SK-N-SH (cell line): Measurements from ENCODE around the gene ALDH7A1. TPM values are rescaled to one million over a fixed set of nuclear protein-coding genes. Genes with fewer than 3 reads are reported as not detected.

Experiments
- CTCF ChIA-PET: fragments of 300-600, 350-600 bp; formaldehyde crosslinking; extraction: SDS; loops from one replicate; lab custom pipeline; 2021; lab: Yijun Ruan, JAX
- POLR2A ChIA-PET: fragments of 350-600 bp; sonication (Branson Sonifier 250); formaldehyde crosslinking; extraction: SDS; loops from one replicate; lab custom pipeline; 2020; ENCODE audit warnings: antibody characterized with exemption, inconsistent platforms; lab: Yijun Ruan, JAX
- DNase-seq: peaks from one replicate; pipeline ENCODE4 v3.0.0; 2012
- H2AFZ ChIP-seq: fragments of 200-600 bp; sonication (generic); 2 replicates; pipeline ENCODE4 v1.8.1; 2016; ENCODE audit warnings: antibody characterized with exemption, mild to moderate bottlenecking, low read depth
- H3F3A ChIP-seq: fragments of 200-600 bp; sonication (generic); replicated peaks from 2 replicates; pipeline ENCODE3; 2016; ENCODE audit warnings: antibody characterized with exemption, mild to moderate bottlenecking; ENCODE audit not compliant: insufficient read depth
- H3K27ac ChIP-seq, 2 experiments: fragments of 200-500 bp in 1 of 2; fragments of 200-600 bp in 1 of 2; sonication (Bioruptor generic) in 1 of 2; sonication (generic), shearing (Covaris generic) in 1 of 2; 2 replicates each; pipeline versions ENCODE4 v1.5.1 to v1.6.1; 2014 to 2016; ENCODE audit warnings: low read depth in 2 of 2, inconsistent platforms in 1 of 2, low read length in 1 of 2, mild to moderate bottlenecking in 1 of 2, mixed read lengths in 1 of 2
- H3K27me3 ChIP-seq: fragments of 200-600 bp; sonication (generic), shearing (Covaris generic); 2 replicates; pipeline ENCODE4 v1.6.1; 2016; ENCODE audit warnings: mixed run types; ENCODE audit not compliant: insufficient read depth
- H3K36me3 ChIP-seq, 2 experiments: fragments of 200-500 bp in 1 of 2; fragments of 200-600 bp in 1 of 2; sonication (Bioruptor generic) in 1 of 2; sonication (generic) in 1 of 2; replicated peaks in 1 of 2; 2 replicates each; pipeline versions ENCODE3 to v1.5.1; 2014 to 2016; ENCODE audit warnings: low read length in 1 of 2, mild to moderate bottlenecking in 1 of 2; ENCODE audit not compliant: insufficient read depth in 2 of 2, control insufficient read depth in 1 of 2
- H3K4me1 ChIP-seq, 2 experiments: fragments of 200-500 bp in 1 of 2; fragments of 200-600 bp in 1 of 2; sonication (Bioruptor generic) in 1 of 2; sonication (generic), shearing (Covaris generic) in 1 of 2; 2 replicates each; pipeline versions ENCODE4 v1.5.1 to v1.6.1; 2014 to 2016; ENCODE audit warnings: low read depth in 1 of 2, low read length in 1 of 2, mixed run types in 1 of 2; ENCODE audit not compliant: insufficient read depth in 2 of 2, control insufficient read depth in 1 of 2
- H3K4me2 ChIP-seq: fragments of 200-600 bp; sonication (generic), shearing (Covaris generic); 2 replicates; pipeline ENCODE4 v1.6.1; 2017; ENCODE audit warnings: mixed run types
- H3K4me3 ChIP-seq, 2 experiments: fragments of 200-500 bp in 1 of 2; fragments of 200-600 bp in 1 of 2; sonication (Bioruptor generic) in 1 of 2; sonication (generic), shearing (Covaris generic) in 1 of 2; 2 replicates each; pipeline versions ENCODE4 v1.5.1 to v1.8.1; 2014 to 2016; ENCODE audit warnings: low read depth in 2 of 2, inconsistent platforms in 1 of 2, low read length in 1 of 2, mild to moderate bottlenecking in 1 of 2, mixed read lengths in 1 of 2, moderate library complexity in 1 of 2
- H3K79me2 ChIP-seq: fragments of 200-600 bp; sonication (generic); 2 replicates; pipeline ENCODE4 v1.8.1; 2017; ENCODE audit warnings: mild to moderate bottlenecking; ENCODE audit not compliant: insufficient read depth
- H3K9ac ChIP-seq: fragments of 200-600 bp; sonication (generic); 2 replicates; pipeline ENCODE4 v1.6.1; 2017; ENCODE audit warnings: mixed run types
- H3K9me2 ChIP-seq: fragments of 200-600 bp; sonication (generic); 2 replicates; pipeline ENCODE4 v1.6.1; 2017; ENCODE audit warnings: mixed run types
- H3K9me3 ChIP-seq: fragments of 200-600 bp; sonication (generic); 2 replicates; pipeline ENCODE4 v1.6.1; 2017; ENCODE audit warnings: mixed run types, mild to moderate bottlenecking, moderate library complexity
- H4K20me1 ChIP-seq: fragments of 200-600 bp; sonication (generic); 2 replicates; pipeline ENCODE4 v1.6.1; 2017; ENCODE audit warnings: mild to moderate bottlenecking, mixed run types; ENCODE audit not compliant: insufficient read depth
- CHD2 ChIP-seq: fragments of 150-350 bp; IDR thresholded peaks from 2 replicates; pipeline ENCODE4 v1.6.1; 2018; ENCODE audit warnings: low read length; ENCODE audit not compliant: partially characterized antibody
- FOXM1 ChIP-seq: IDR thresholded peaks from 2 replicates; pipeline ENCODE4 v1.4.0; 2012; ENCODE audit warnings: low read depth, mild to moderate bottlenecking
- GABPA ChIP-seq: IDR thresholded peaks from 2 replicates; pipeline ENCODE4 v1.4.0; 2012; ENCODE audit warnings: low read depth, mild to moderate bottlenecking
- NRF1 ChIP-seq: IDR thresholded peaks from 2 replicates; pipeline ENCODE4 v1.6.1; 2012; ENCODE audit warnings: low read depth, mild to moderate bottlenecking, low read length
- POLR2AphosphoS5 ChIP-seq: IDR thresholded peaks from 2 replicates; pipeline ENCODE4 v1.6.1; 2012; ENCODE audit warnings: low read depth, low read length
- RFX5 ChIP-seq: IDR thresholded peaks from 2 replicates; pipeline ENCODE4 v1.6.1; 2012; ENCODE audit warnings: mild to moderate bottlenecking, improper control_type of control experiment, low read length
- TCF12 ChIP-seq: IDR thresholded peaks from 2 replicates; pipeline ENCODE4 v1.4.0; 2012
- USF2 ChIP-seq: fragments of 150-350 bp; IDR thresholded peaks from 2 replicates; pipeline ENCODE4 v1.6.1; 2017; ENCODE audit warnings: antibody characterized with exemption, low read length, low read depth, borderline replicate concordance
- YY1 ChIP-seq: IDR thresholded peaks from 2 replicates; pipeline ENCODE4 v1.4.0; 2012; ENCODE audit warnings: low read depth, mild to moderate bottlenecking
- ZBTB33 ChIP-seq: IDR thresholded peaks from 2 replicates; pipeline ENCODE4 v1.4.0; 2012; ENCODE audit warnings: low read depth, borderline replicate concordance
- WGBS: methylation state at CpG from one replicate; pipeline ENCODE4 v1.1.6; 2017; ENCODE audit warnings: low lambda C conversion rate; 5-methylcytosine and 5-hydroxymethylcytosine counted together
- polyA plus RNA-seq, 3 experiments: library from polyadenylated mRNA; depleted of rRNA; stranded (reverse); fragments of >200 nt; gene quantifications; 2 replicates each; pipeline ENCODE4 v1.2.3, GENCODE V29; 2012

The ALDH7A1 gene
- polyA plus RNA-seq, 1 of the 3 experiments (the other 2 are of a cell fraction), result 44.5 TPM

GRCh38 chr5:126640866-126641265, 45.8 kb upstream of the ALDH7A1 start:
- DNase-seq, result no peak
- H3K9ac ChIP-seq, result no peak overlapping the region
- H2AFZ ChIP-seq, result 0 out of 2 replicates have a peak overlapping the region, but pooled peaks have one; percentile 12
- H3K27ac ChIP-seq, result no peak overlapping the region
- ChIA-PET POLR2A (no interaction called here), CTCF (interaction anchor here (1.0 to 1.7 kb wide), 3 partner anchors 15 to 139 kb away, joined by 3 to 7 read pairs (median 3); partner anchors contain the start of gene PHAX)
- no peaks in the 10 kb centered on the region for H3K27me3 ChIP-seq
- no peaks in the 10 kb centered on the region for H3K4me1 ChIP-seq
- H3K9me2 ChIP-seq, result no peaks in the 10 kb centered on the region
- H3K79me2 ChIP-seq, result no peaks in the 10 kb centered on the region
- whole genome bisulfite sequencing, result 88% methylated on average over 1 of the region's 1 CpG
- no peak overlapping the region for H3K4me3 ChIP-seq
- no peaks in the 10 kb centered on the region for H3K36me3 ChIP-seq
- H4K20me1 ChIP-seq, result no peaks in the 10 kb centered on the region
- H3K4me2 ChIP-seq, result no peak overlapping the region
- TF ChIP-seq YY1, result no peak
- no peak for TF ChIP-seq TCF12
- no peak for TF ChIP-seq POLR2AphosphoS5
- TF ChIP-seq FOXM1, result no peak
- TF ChIP-seq, all 33 proteins: peak for 0
- H3F3A ChIP-seq, result no peaks in the 10 kb centered on the region
- H3K9me3 ChIP-seq, result 0 out of 2 replicates have a peak, but pooled peaks cover 3% of the 10 kb centered on the region

GRCh38 chr5:126636956-126637355, 41.9 kb upstream of the ALDH7A1 start:
- POLR2A ChIA-PET, result no interaction called here
- Histone ChIP-seq H3K4me1 (no peaks in the 10 kb centered on the region), H3K36me3 (no peaks in the 10 kb centered on the region), H3K9ac (no peak overlapping the region), H3K79me2 (no peaks in the 10 kb centered on the region), H3K4me3 (no peak overlapping the region), H4K20me1 (no peaks in the 10 kb centered on the region), H3F3A (no peaks in the 10 kb centered on the region), H3K9me2 (no peaks in the 10 kb centered on the region), H3K27ac (no peak overlapping the region), H3K9me3 (no peaks in the 10 kb centered on the region), H2AFZ (no peak overlapping the region), H3K4me2 (no peak overlapping the region), H3K27me3 (no peaks in the 10 kb centered on the region)
- DNase-seq, result no peak
- 81% methylated on average over 1 of the region's 1 CpG for WGBS
- TF ChIP-seq USF2, result no peak
- TF ChIP-seq POLR2AphosphoS5, result no peak
- no peak for TF ChIP-seq NRF1
- CTCF ChIA-PET, result no interaction called here

- Histone ChIP-seq H3K79me2 (no peaks in the 10 kb centered on the region), H3K9ac (no peak overlapping the region), H3K27ac (no peak overlapping the region), H3K27me3 (no peaks in the 10 kb centered on the region), H4K20me1 (no peaks in the 10 kb centered on the region), H3K4me3 (no peak overlapping the region), H3K9me2 (no peaks in the 10 kb centered on the region)
- CTCF ChIA-PET, result interaction anchor here (0.9 to 1.3 kb wide), 2 partner anchors 20 to 41 kb away, joined by 3 to 4 read pairs; no protein-coding TSS in a partner anchor
- TF ChIP-seq CHD2 (no peak), GABPA (no peak), YY1 (no peak), RFX5 (no peak), ZBTB33 (no peak), USF2 (no peak)
- TF ChIP-seq, all 33 proteins: peak for 0
- Histone ChIP-seq H3K4me2 (no peak overlapping the region), H3F3A (no peaks in the 10 kb centered on the region), H2AFZ (no peak overlapping the region), H3K4me1 (no peaks in the 10 kb centered on the region), H3K36me3 (no peaks in the 10 kb centered on the region), H3K9me3 (no peaks in the 10 kb centered on the region)
- WGBS, result 90% methylated on average over 3 of the region's 3 CpGs
- POLR2A ChIA-PET, result no interaction called here
- no peak for DNase-seq
These were observed 40.6 kb upstream of the ALDH7A1 start for GRCh38 chr5:126635585-126635984.
